Psoas muscle (tissue), 8 donors: ENCODE measurements around the gene CSPG5. TPM values are rescaled to one million over a fixed set of nuclear protein-coding genes. Genes with fewer than 3 reads are reported as not detected.

Source experiments
- ATAC-seq, 4 donors: fragments of 200-7000 bp; cut with Tn5 transposase; one replicate each; pipeline ENCODE4 v1.9.1; 2020; ENCODE audit warnings: moderate library complexity in 3 of 4, mild to moderate bottlenecking in 2 of 4
- DNase-seq, 2 donors: peaks; one replicate each; pipeline ENCODE4 v3.0.0-alpha.2; 2020
- H3K27ac ChIP-seq: fragments of 200-600 bp; one replicate; pipeline ENCODE4 v1.8.0; 2022
- H3K27me3 ChIP-seq, 3 donors: fragments of 200-600 bp in 1 of 3; one replicate each; pipeline versions ENCODE4 v1.6.1 to v1.8.0; 2013 to 2022; ENCODE audit warnings: low read length in 2 of 3, mild to moderate bottlenecking in 2 of 3, moderate library complexity in 1 of 3; ENCODE audit not compliant: insufficient read depth in 3 of 3
- H3K36me3 ChIP-seq, 2 donors: fragments of 200-600 bp in 1 of 2; one replicate each; pipeline versions ENCODE4 v1.6.1 to v1.8.0; 2013 to 2022; ENCODE audit warnings: low read depth in 1 of 2, mild to moderate bottlenecking in 1 of 2, moderate library complexity in 1 of 2; ENCODE audit not compliant: insufficient read depth in 1 of 2
- H3K4me1 ChIP-seq: fragments of 200-600 bp; one replicate; pipeline ENCODE4 v1.8.0; 2022
- H3K4me3 ChIP-seq: fragments of 200-600 bp; one replicate; pipeline ENCODE4 v1.8.0; 2022; ENCODE audit warnings: mild to moderate bottlenecking
- H3K9me3 ChIP-seq: fragments of 200-600 bp; one replicate; pipeline ENCODE4 v1.8.0; 2022
- CTCF ChIP-seq: fragments of 200-600 bp; IDR thresholded peaks from one replicate; pipeline ENCODE4 v1.8.0; 2022; ENCODE audit warnings: antibody characterized with exemption
- WGBS, 3 donors: extraction: QIAGEN DNeasy Blood & Tissue Kit; methylation state at CpG; one replicate each; pipeline versions ENCODE4 v1.1.6 to v1.1.7; 2013; 5-methylcytosine and 5-hydroxymethylcytosine counted together
- intact Hi-C, 2 donors: fragments of 100-400 bp; cut with DNase I; formaldehyde crosslinking; loops; one replicate each; pipeline versions ENCODE4 v1.11.0 to v1.14.2; 2022
- long read RNA-seq, 2 donors: library from polyadenylated mRNA; unstranded; transcript quantifications; one replicate each; pipeline ENCODE4 v2.0.0, GENCODE V29; 2021
- polyA plus RNA-seq, 3 donors: library from polyadenylated mRNA; stranded (reverse); fragments of 200-250 nt; gene quantifications; one replicate each; pipeline ENCODE4 v1.2.3, GENCODE V29; 2013
- total RNA-seq, 4 donors: library from RNA; stranded (reverse); fragmentation: NEBNext Ultra II Directional in 2 of 4; extraction: Animal tissue kit (Norgen Biotek cat#: 25700) in 2 of 4; gene quantifications; one replicate each; pipeline versions ENCODE4 v1.2.1 to v1.2.4, GENCODE V29; 2021 to 2023
- donor health status: healthy with polysubstance abuse.
- donor health status: DM: no; HTN: no; CAD: no; lungs with moderate emphysema.
- donor health status: Bipolar disorder and iron deficiency.
- donor health status: healthy.
- donor health status: DM: yes; HTN: yes; CAD: no.
- donor health status: DM: no; HTN: no; CAD: no.
- donor health status: DM: no; HTN: no; CAD: no.
- donor health status: DM: yes; HTN: yes; CAD: no.

CSPG5 gene
- total RNA-seq (1 to 10 TPM in 1 of 4 donors, under 1 TPM in 3; 0.18 to 1.1 (median 0.35) TPM), polyA plus RNA-seq (under 1 TPM in 2 of 3 donors, not detected in 1; 0.21 to 0.25 TPM)
- long read RNA-seq, donor 1, result 0 reads
- long read RNA-seq, donor 2, partial matches to known transcripts, result 1 of 1 reads
- long read RNA-seq, donor 2, other reads (novel, unspliced or antisense), result 0 of 1 reads

- no peak for TF ChIP-seq CTCF
- no peak within 1 kb of the TSS for H3K27ac ChIP-seq
- DNase-seq (peak; percentile 37 to 64), ATAC-seq (peak; percentile 42 to 70 (median 51))
- intact Hi-C loops, result no loop called here
- H3K4me1 ChIP-seq, result peaks cover 11% of the 10 kb centered on the region
- no peaks in the 10 kb centered on the region for H3K36me3 ChIP-seq
- no peaks in the 10 kb centered on the region for H3K27me3 ChIP-seq
- WGBS, 3 donors, result 5 to 8% (median 6%) methylated on average over 74 to 121 of the region's 121 CpGs
- H3K4me3 ChIP-seq, result peak within 1 kb of the TSS; percentile 72
- no peaks in the 10 kb centered on the region for H3K9me3 ChIP-seq
Measured at GRCh38 chr3:47578691-47579632, at the start of gene CSPG5. Gene CSPG5 (minus strand): TSS chr3:47578865. CDS start chr3:47578693, 172 bp downstream.

GRCh38 chr3:47628426-47628825, 49.8 kb upstream of the CSPG5 start:
- Histone ChIP-seq H3K36me3 (peaks cover 4 to 74% of the 10 kb centered on the region in 2 donors), H3K27me3 (no peaks in the 10 kb centered on the region), H3K27ac (no peak overlapping the region), H3K4me1 (peaks cover 4% of the 10 kb centered on the region), H3K9me3 (no peaks in the 10 kb centered on the region), H3K4me3 (no peak overlapping the region)
- no peak for TF ChIP-seq CTCF
- 92 to 97% (median 93%) methylated on average over 6 of the region's 6 CpGs for WGBS, 3 donors
- intact Hi-C loops, result no loop called here
- ATAC-seq, result no peak
- no peak for DNase-seq

GRCh38 chr3:47622671-47623461, 44.2 kb upstream of the CSPG5 start:
- Histone ChIP-seq H3K36me3 (peaks cover 6 to 85% of the 10 kb centered on the region in 2 donors), H3K27ac (no peak overlapping the region), H3K9me3 (no peaks in the 10 kb centered on the region), H3K4me1 (no peaks in the 10 kb centered on the region), H3K4me3 (no peak overlapping the region), H3K27me3 (no peaks in the 10 kb centered on the region)
- ATAC-seq (no peak), DNase-seq (no peak)
- intact Hi-C loops, result no loop called here
- WGBS, 3 donors, result 68 to 89% (median 84%) methylated on average over 3 of the region's 3 CpGs
- TF ChIP-seq CTCF, result no peak

GRCh38 chr3:47617086-47618010, 38.7 kb upstream of the CSPG5 start:
- TF ChIP-seq CTCF, result no peak
- no peak overlapping the region for H3K27ac ChIP-seq
- DNase-seq, result no peak
- peaks cover 8% of the 10 kb centered on the region for H3K4me1 ChIP-seq
- intact Hi-C loops, result no loop called here
- peaks cover 6 to 67% of the 10 kb centered on the region in 2 donors for H3K36me3 ChIP-seq
- H3K9me3 ChIP-seq, result no peaks in the 10 kb centered on the region
- no peaks in the 10 kb centered on the region for H3K27me3 ChIP-seq
- WGBS, 3 donors, result 72 to 85% (median 80%) methylated on average over 5 of the region's 5 CpGs
- no peak for ATAC-seq
- no peak overlapping the region for H3K4me3 ChIP-seq
